ENCODE results near the gene GPR143.

GRCh38 chrX:9765072-9765736 is 443 bp downstream of the GPR143 start:
- TF ChIP-seq CTCF (conservative IDR thresholded peaks at IDR 0.05; ENCODE audit: low read length) (no peak), EZH2phosphoT487 (IDR thresholded peaks at IDR 0.05; ENCODE audit: borderline replicate concordance) (no peak)
